ENCODE measurements around the gene PIWIL4.

DNA sequence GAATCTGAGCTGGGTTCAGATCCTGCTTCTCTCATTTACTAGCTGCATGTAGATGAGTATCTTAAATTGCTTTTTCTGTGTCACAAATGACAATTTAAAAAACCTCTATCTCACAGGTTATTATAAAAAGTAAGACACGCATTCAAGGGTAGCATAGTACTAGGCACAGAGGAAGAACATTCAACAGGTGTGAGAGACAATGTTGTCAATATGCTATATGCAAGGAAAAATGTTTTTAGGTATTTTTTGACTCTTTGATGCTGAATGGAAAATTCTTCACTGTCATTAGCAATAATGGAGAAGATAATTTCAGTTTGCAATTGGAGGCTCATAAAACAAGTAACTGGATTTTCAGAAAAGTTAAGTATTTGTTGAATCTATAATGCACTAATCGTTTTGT, 81.6 kb downstream of the PIWIL4 start:
- TF ChIP-seq ZNF776 (tag by site-specific recombination; IDR thresholded peaks at IDR 0.05; ENCODE audit: borderline replicate concordance) = no peak
- TF ChIP-seq, protein P1, sequence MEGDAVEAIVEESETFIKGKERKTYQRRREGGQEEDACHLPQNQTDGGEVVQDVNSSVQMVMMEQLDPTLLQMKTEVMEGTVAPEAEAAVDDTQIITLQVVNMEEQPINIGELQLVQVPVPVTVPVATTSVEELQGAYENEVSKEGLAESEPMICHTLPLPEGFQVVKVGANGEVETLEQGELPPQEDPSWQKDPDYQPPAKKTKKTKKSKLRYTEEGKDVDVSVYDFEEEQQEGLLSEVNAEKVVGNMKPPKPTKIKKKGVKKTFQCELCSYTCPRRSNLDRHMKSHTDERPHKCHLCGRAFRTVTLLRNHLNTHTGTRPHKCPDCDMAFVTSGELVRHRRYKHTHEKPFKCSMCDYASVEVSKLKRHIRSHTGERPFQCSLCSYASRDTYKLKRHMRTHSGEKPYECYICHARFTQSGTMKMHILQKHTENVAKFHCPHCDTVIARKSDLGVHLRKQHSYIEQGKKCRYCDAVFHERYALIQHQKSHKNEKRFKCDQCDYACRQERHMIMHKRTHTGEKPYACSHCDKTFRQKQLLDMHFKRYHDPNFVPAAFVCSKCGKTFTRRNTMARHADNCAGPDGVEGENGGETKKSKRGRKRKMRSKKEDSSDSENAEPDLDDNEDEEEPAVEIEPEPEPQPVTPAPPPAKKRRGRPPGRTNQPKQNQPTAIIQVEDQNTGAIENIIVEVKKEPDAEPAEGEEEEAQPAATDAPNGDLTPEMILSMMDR (tag by site-specific recombination; IDR thresholded peaks at IDR 0.05) = no peak
- TF ChIP-seq ZNF792 (tag by site-specific recombination; IDR thresholded peaks at IDR 0.05) = no peak
- TF ChIP-seq ZNF274 (IDR thresholded peaks at IDR 0.05; ENCODE audit: low read length) = no peak
- no peak for TF ChIP-seq ZNF274 (tag by site-specific recombination; IDR thresholded peaks at IDR 0.05; ENCODE audit: borderline replicate concordance)
- TF ChIP-seq ZNF654 (tag by site-specific recombination; IDR thresholded peaks at IDR 0.05; ENCODE audit: low read depth) = no peak
- no peak for TF ChIP-seq OVOL3 (tag by site-specific recombination; IDR thresholded peaks at IDR 0.05)
- no peak for TF ChIP-seq TCF7L2 (IDR thresholded peaks at IDR 0.05; ENCODE audit: borderline replicate concordance, low read depth, low read length)
- no peak for TF ChIP-seq ZNF768 (tag by site-specific recombination; IDR thresholded peaks at IDR 0.05)
- TF ChIP-seq, protein P2, sequence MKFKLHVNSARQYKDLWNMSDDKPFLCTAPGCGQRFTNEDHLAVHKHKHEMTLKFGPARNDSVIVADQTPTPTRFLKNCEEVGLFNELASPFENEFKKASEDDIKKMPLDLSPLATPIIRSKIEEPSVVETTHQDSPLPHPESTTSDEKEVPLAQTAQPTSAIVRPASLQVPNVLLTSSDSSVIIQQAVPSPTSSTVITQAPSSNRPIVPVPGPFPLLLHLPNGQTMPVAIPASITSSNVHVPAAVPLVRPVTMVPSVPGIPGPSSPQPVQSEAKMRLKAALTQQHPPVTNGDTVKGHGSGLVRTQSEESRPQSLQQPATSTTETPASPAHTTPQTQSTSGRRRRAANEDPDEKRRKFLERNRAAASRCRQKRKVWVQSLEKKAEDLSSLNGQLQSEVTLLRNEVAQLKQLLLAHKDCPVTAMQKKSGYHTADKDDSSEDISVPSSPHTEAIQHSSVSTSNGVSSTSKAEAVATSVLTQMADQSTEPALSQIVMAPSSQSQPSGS (tag by site-specific recombination; IDR thresholded peaks at IDR 0.05; ENCODE audit: low read depth) = no peak
- TF ChIP-seq, protein P3, sequence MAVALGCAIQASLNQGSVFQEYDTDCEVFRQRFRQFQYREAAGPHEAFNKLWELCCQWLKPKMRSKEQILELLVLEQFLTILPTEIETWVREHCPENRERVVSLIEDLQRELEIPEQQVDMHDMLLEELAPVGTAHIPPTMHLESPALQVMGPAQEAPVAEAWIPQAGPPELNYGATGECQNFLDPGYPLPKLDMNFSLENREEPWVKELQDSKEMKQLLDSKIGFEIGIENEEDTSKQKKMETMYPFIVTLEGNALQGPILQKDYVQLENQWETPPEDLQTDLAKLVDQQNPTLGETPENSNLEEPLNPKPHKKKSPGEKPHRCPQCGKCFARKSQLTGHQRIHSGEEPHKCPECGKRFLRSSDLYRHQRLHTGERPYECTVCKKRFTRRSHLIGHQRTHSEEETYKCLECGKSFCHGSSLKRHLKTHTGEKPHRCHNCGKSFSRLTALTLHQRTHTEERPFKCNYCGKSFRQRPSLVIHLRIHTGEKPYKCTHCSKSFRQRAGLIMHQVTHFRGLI (tag by site-specific recombination; IDR thresholded peaks at IDR 0.05) = no peak
- TF ChIP-seq ZNF121 (tag by site-specific recombination; IDR thresholded peaks at IDR 0.05) = no peak
